ENCODE measurements around the gene SAMD8.

SAMD8 gene

GRCh38 chr10:75068523-75068922 lies 42.9 kb upstream of the SAMD8 start:
- no peak overlapping the region for H2BK5ac ChIP-seq (ENCODE audit: low read length)
- no peaks in the 10 kb centered on the region for H3K79me1 ChIP-seq (ENCODE audit: low read depth, low read length)
- no peak overlapping the region for H3K4me2 ChIP-seq (ENCODE audit: insufficient read depth, low read length, poor library complexity, severe bottlenecking)
- no peak overlapping the region for H3K14ac ChIP-seq (ENCODE audit: low read length)
- no peaks in the 10 kb centered on the region for H3K9me3 ChIP-seq (replicated peaks in 1 of 2; ENCODE audit: control insufficient read depth in 2 of 2, insufficient read depth in 1 of 2, low read depth in 1 of 2, low read length in 2 of 2)
- DNase-seq (ENCODE audit: low spot score): no peak
- H3K27me3 ChIP-seq (ENCODE audit: control insufficient read depth in 3 of 3, insufficient read depth in 3 of 3, low read depth in 1 of 3, low read length in 3 of 3): no peaks in the 10 kb centered on the region
- no peak overlapping the region for H3K18ac ChIP-seq (ENCODE audit: low read length)
- no peak overlapping the region for H3K23ac ChIP-seq (ENCODE audit: low read depth, low read length, poor library complexity)
- H4K91ac ChIP-seq (ENCODE audit: low read depth, low read length, poor library complexity): no peak overlapping the region
- no peak overlapping the region for H4K8ac ChIP-seq (ENCODE audit: low read depth, low read length)
- H2BK12ac ChIP-seq (ENCODE audit: low read length): no peak overlapping the region
- no peak overlapping the region for H2BK120ac ChIP-seq (ENCODE audit: low read depth, low read length)
- no peak overlapping the region for H2AFZ ChIP-seq (ENCODE audit: low read length)
- no peak overlapping the region for H3K9ac ChIP-seq (ENCODE audit: low read depth, low read length, poor library complexity)
- WGBS, 2 donors (ENCODE audit: extremely low coverage in 2 of 2, insufficient read length in 2 of 2, insufficient replicate concordance in 1 of 2): no CpG with 5 or more reads among the region's 6 CpGs
- H3K27ac ChIP-seq (replicated peaks; ENCODE audit: low read length): no peak overlapping the region
- H2BK15ac ChIP-seq (ENCODE audit: low read length): no peak overlapping the region
- no peak overlapping the region for H3K4ac ChIP-seq (ENCODE audit: low read length)
- H3K4me1 ChIP-seq (ENCODE audit: control insufficient read depth in 2 of 2, insufficient read depth in 1 of 2, low read depth in 1 of 2, low read length in 2 of 2): peaks cover 0 to 3% of the 10 kb centered on the region in 2 donors
- no peak overlapping the region for H2AK5ac ChIP-seq (ENCODE audit: low read depth, low read length)
- H3K36me3 ChIP-seq (replicated peaks in 1 of 2; ENCODE audit: control insufficient read depth in 2 of 2, insufficient read depth in 2 of 2, low read length in 2 of 2): no peaks in the 10 kb centered on the region
- H3K4me3 ChIP-seq (ENCODE audit: low read length in 2 of 2): no peak overlapping the region

- Histone ChIP-seq H2BK15ac (ENCODE audit: low read length) (no peak overlapping the region), H2BK120ac (ENCODE audit: low read depth, low read length) (no peak overlapping the region), H4K8ac (ENCODE audit: low read depth, low read length) (no peak overlapping the region), H3K14ac (ENCODE audit: low read length) (no peak overlapping the region), H3K4me3 (ENCODE audit: low read length in 2 of 2) (no peak overlapping the region), H2AK5ac (ENCODE audit: low read depth, low read length) (no peak overlapping the region), H2BK12ac (ENCODE audit: low read length) (no peak overlapping the region), H3K4ac (ENCODE audit: low read length) (no peak overlapping the region), H4K91ac (ENCODE audit: low read depth, low read length, poor library complexity) (no peak overlapping the region), H3K23ac (ENCODE audit: low read depth, low read length, poor library complexity) (no peak overlapping the region), H3K36me3 (replicated peaks in 1 of 2; ENCODE audit: control insufficient read depth in 2 of 2, insufficient read depth in 2 of 2, low read length in 2 of 2) (no peaks in the 10 kb centered on the region), H3K9ac (ENCODE audit: low read depth, low read length, poor library complexity) (no peak overlapping the region), H2AFZ (ENCODE audit: low read length) (peak overlapping the region; percentile 35), H3K18ac (ENCODE audit: low read length) (peak overlapping the region; percentile 35), H3K4me2 (ENCODE audit: insufficient read depth, low read length, poor library complexity, severe bottlenecking) (no peak overlapping the region), H3K9me3 (replicated peaks in 1 of 2; ENCODE audit: control insufficient read depth in 2 of 2, insufficient read depth in 1 of 2, low read depth in 1 of 2, low read length in 2 of 2) (no peaks in the 10 kb centered on the region), H3K79me1 (ENCODE audit: low read depth, low read length) (no peaks in the 10 kb centered on the region), H3K27ac (replicated peaks; ENCODE audit: low read length) (no peak overlapping the region), H3K27me3 (ENCODE audit: control insufficient read depth in 3 of 3, insufficient read depth in 3 of 3, low read depth in 1 of 3, low read length in 3 of 3) (no peaks in the 10 kb centered on the region), H2BK5ac (ENCODE audit: low read length) (no peak overlapping the region), H3K4me1 (ENCODE audit: control insufficient read depth in 2 of 2, insufficient read depth in 1 of 2, low read depth in 1 of 2, low read length in 2 of 2) (peaks cover 0 to 3% of the 10 kb centered on the region in 2 donors)
- no CpG with 5 or more reads among the region's 11 CpGs for WGBS, 2 donors (ENCODE audit: extremely low coverage in 2 of 2, insufficient read length in 2 of 2, insufficient replicate concordance in 1 of 2)
- no peak for DNase-seq (ENCODE audit: low spot score)
Observed at GRCh38 chr10:75070476-75070875, 41.0 kb upstream of the SAMD8 start.

- Histone ChIP-seq H3K23ac (ENCODE audit: low read depth, low read length, poor library complexity) (no peak overlapping the region), H2BK120ac (ENCODE audit: low read depth, low read length) (no peak overlapping the region), H3K4ac (ENCODE audit: low read length) (no peak overlapping the region), H3K4me1 (ENCODE audit: control insufficient read depth in 2 of 2, insufficient read depth in 1 of 2, low read depth in 1 of 2, low read length in 2 of 2) (peaks cover under 1 to 3% of the 10 kb centered on the region in 2 donors), H2BK15ac (ENCODE audit: low read length) (no peak overlapping the region), H3K4me2 (ENCODE audit: insufficient read depth, low read length, poor library complexity, severe bottlenecking) (no peak overlapping the region), H3K27ac (replicated peaks; ENCODE audit: low read length) (no peak overlapping the region), H3K36me3 (replicated peaks in 1 of 2; ENCODE audit: control insufficient read depth in 2 of 2, insufficient read depth in 2 of 2, low read length in 2 of 2) (no peaks in the 10 kb centered on the region), H3K18ac (ENCODE audit: low read length) (peak overlapping the region; percentile 80), H4K91ac (ENCODE audit: low read depth, low read length, poor library complexity) (no peak overlapping the region), H3K9ac (ENCODE audit: low read depth, low read length, poor library complexity) (no peak overlapping the region), H2BK12ac (ENCODE audit: low read length) (no peak overlapping the region), H3K4me3 (ENCODE audit: low read length in 2 of 2) (no peak overlapping the region), H2BK5ac (ENCODE audit: low read length) (peak overlapping the region; percentile 57), H4K8ac (ENCODE audit: low read depth, low read length) (no peak overlapping the region), H3K9me3 (replicated peaks in 1 of 2; ENCODE audit: control insufficient read depth in 2 of 2, insufficient read depth in 1 of 2, low read depth in 1 of 2, low read length in 2 of 2) (no peaks in the 10 kb centered on the region), H3K79me1 (ENCODE audit: low read depth, low read length) (no peaks in the 10 kb centered on the region), H2AFZ (ENCODE audit: low read length) (peak overlapping the region; percentile 35), H2AK5ac (ENCODE audit: low read depth, low read length) (peak overlapping the region; percentile 73), H3K27me3 (ENCODE audit: control insufficient read depth in 3 of 3, insufficient read depth in 3 of 3, low read depth in 1 of 3, low read length in 3 of 3) (no peaks in the 10 kb centered on the region), H3K14ac (ENCODE audit: low read length) (peak overlapping the region; percentile 31)
- no CpG with 5 or more reads among the region's 7 CpGs for WGBS, 2 donors (ENCODE audit: extremely low coverage in 2 of 2, insufficient read length in 2 of 2, insufficient replicate concordance in 1 of 2)
- DNase-seq (ENCODE audit: low spot score): no peak
Observed at GRCh38 chr10:75070961-75071428, 40.5 kb upstream of the SAMD8 start.

- H4K91ac ChIP-seq (ENCODE audit: low read depth, low read length, poor library complexity): no peak overlapping the region
- H3K4me3 ChIP-seq (ENCODE audit: low read length in 2 of 2): no peak overlapping the region
- H2AFZ ChIP-seq (ENCODE audit: low read length): no peak overlapping the region
- no peak overlapping the region for H3K27ac ChIP-seq (replicated peaks; ENCODE audit: low read length)
- no peaks in the 10 kb centered on the region for H3K79me1 ChIP-seq (ENCODE audit: low read depth, low read length)
- no peak overlapping the region for H3K9ac ChIP-seq (ENCODE audit: low read depth, low read length, poor library complexity)
- H2BK5ac ChIP-seq (ENCODE audit: low read length): peak overlapping the region; percentile 57
- H3K36me3 ChIP-seq (replicated peaks in 1 of 2; ENCODE audit: control insufficient read depth in 2 of 2, insufficient read depth in 2 of 2, low read length in 2 of 2): no peaks in the 10 kb centered on the region
- H3K23ac ChIP-seq (ENCODE audit: low read depth, low read length, poor library complexity): no peak overlapping the region
- peaks cover 5 to 8% of the 10 kb centered on the region in 2 donors for H3K4me1 ChIP-seq (ENCODE audit: control insufficient read depth in 2 of 2, insufficient read depth in 1 of 2, low read depth in 1 of 2, low read length in 2 of 2)
- peak overlapping the region; percentile 73 for H2AK5ac ChIP-seq (ENCODE audit: low read depth, low read length)
- H2BK15ac ChIP-seq (ENCODE audit: low read length): no peak overlapping the region
- DNase-seq (ENCODE audit: low spot score): no peak
- peak overlapping the region; percentile 31 for H3K14ac ChIP-seq (ENCODE audit: low read length)
- no peaks in the 10 kb centered on the region for H3K9me3 ChIP-seq (replicated peaks in 1 of 2; ENCODE audit: control insufficient read depth in 2 of 2, insufficient read depth in 1 of 2, low read depth in 1 of 2, low read length in 2 of 2)
- H2BK12ac ChIP-seq (ENCODE audit: low read length): no peak overlapping the region
- WGBS, 2 donors (ENCODE audit: extremely low coverage in 2 of 2, insufficient read length in 2 of 2, insufficient replicate concordance in 1 of 2): no CpG with 5 or more reads among the region's 14 CpGs
- no peak overlapping the region for H3K4ac ChIP-seq (ENCODE audit: low read length)
- H3K27me3 ChIP-seq (ENCODE audit: control insufficient read depth in 3 of 3, insufficient read depth in 3 of 3, low read depth in 1 of 3, low read length in 3 of 3): no peaks in the 10 kb centered on the region
- H2BK120ac ChIP-seq (ENCODE audit: low read depth, low read length): no peak overlapping the region
- H4K8ac ChIP-seq (ENCODE audit: low read depth, low read length): no peak overlapping the region
- no peak overlapping the region for H3K18ac ChIP-seq (ENCODE audit: low read length)
- H3K4me2 ChIP-seq (ENCODE audit: insufficient read depth, low read length, poor library complexity, severe bottlenecking): no peak overlapping the region
Observed at GRCh38 chr10:75071756-75072155, 39.7 kb upstream of the SAMD8 start.
